Measurements from ENCODE around the gene CCDC174.

The CCDC174 gene

GRCh38 chr3:14672588-14672987 is 21.0 kb downstream of the CCDC174 start:
- Histone ChIP-seq H3K4me2 (ENCODE audit: low read length) (peak overlapping the region; percentile 19; the same call in 1 of the 2 replicates), H3K4me3 (ENCODE audit: low read length) (no peak overlapping the region), H3K9me3 (ENCODE audit: control insufficient read depth, insufficient read depth, low read length) (no peaks in the 10 kb centered on the region), H3K9me2 (replicated peaks; ENCODE audit: control insufficient read depth, low read length) (no peaks in the 10 kb centered on the region), H3K79me2 (ENCODE audit: control insufficient read depth, low read length) (no peaks in the 10 kb centered on the region), H3F3A (ENCODE audit: control insufficient read depth, insufficient read depth) (peaks cover 6% of the 10 kb centered on the region; the same call in 1 of the 2 replicates), H3K4me1 (ENCODE audit: control insufficient read depth, low read length) (peaks cover 34% of the 10 kb centered on the region), H3K36me3 (ENCODE audit: control insufficient read depth, low read length) (peaks cover 73% of the 10 kb centered on the region), H3K27me3 (ENCODE audit: control insufficient read depth, low read length) (no peaks in the 10 kb centered on the region), H3K27ac (ENCODE audit: low read depth, low read length) (peak overlapping the region; percentile 22), H4K20me1 (ENCODE audit: control insufficient read depth, insufficient read depth, low read depth, low read length) (no peaks in the 10 kb centered on the region)
- TF ChIP-seq CTCF (IDR thresholded peaks at IDR 0.05; ENCODE audit: low read depth, low read length, poor library complexity, severe bottlenecking) = no peak
- TF ChIP-seq EZH2phosphoT487 (IDR thresholded peaks at IDR 0.05; ENCODE audit: borderline replicate concordance, low read length) = no peak

GRCh38 chr3:14674841-14675240 is 23.3 kb downstream of the CCDC174 start, which contains the start of gene C3orf20:
Gene C3orf20 (plus strand): TSS chr3:14675141. CDS start chr3:14682714, 7,573 bp downstream.
- Histone ChIP-seq H3K79me2 (ENCODE audit: control insufficient read depth, low read length) (no peaks in the 10 kb centered on the region), H4K20me1 (ENCODE audit: control insufficient read depth, insufficient read depth, low read depth, low read length) (no peaks in the 10 kb centered on the region), H3K9me3 (ENCODE audit: control insufficient read depth, insufficient read depth, low read length) (peaks cover 4% of the 10 kb centered on the region), H3K9me2 (replicated peaks; ENCODE audit: control insufficient read depth, low read length) (no peaks in the 10 kb centered on the region), H3K4me2 (ENCODE audit: low read length) (no peak within 1 kb of the TSS), H3K4me3 (ENCODE audit: low read length) (no peak within 1 kb of the TSS), H3K27me3 (ENCODE audit: control insufficient read depth, low read length) (no peaks in the 10 kb centered on the region), H3K27ac (ENCODE audit: low read depth, low read length) (no peak within 1 kb of the TSS), H3K36me3 (ENCODE audit: control insufficient read depth, low read length) (peaks cover 60% of the 10 kb centered on the region), H3F3A (ENCODE audit: control insufficient read depth, insufficient read depth) (peaks cover 6% of the 10 kb centered on the region; the same call in 1 of the 2 replicates), H3K4me1 (ENCODE audit: control insufficient read depth, low read length) (peaks cover 51% of the 10 kb centered on the region)
- no peak for TF ChIP-seq EZH2phosphoT487 (IDR thresholded peaks at IDR 0.05; ENCODE audit: borderline replicate concordance, low read length)
- no peak for TF ChIP-seq CTCF (IDR thresholded peaks at IDR 0.05; ENCODE audit: low read depth, low read length, poor library complexity, severe bottlenecking)

- Histone ChIP-seq H3K27ac (ENCODE audit: low read depth, low read length) (no peak overlapping the region), H3K79me2 (ENCODE audit: control insufficient read depth, low read length) (no peaks in the 10 kb centered on the region), H3K4me2 (ENCODE audit: low read length) (no peak overlapping the region), H3K9me3 (ENCODE audit: control insufficient read depth, insufficient read depth, low read length) (peaks cover 9% of the 10 kb centered on the region), H3K27me3 (ENCODE audit: control insufficient read depth, low read length) (no peaks in the 10 kb centered on the region), H4K20me1 (ENCODE audit: control insufficient read depth, insufficient read depth, low read depth, low read length) (no peaks in the 10 kb centered on the region), H3F3A (ENCODE audit: control insufficient read depth, insufficient read depth) (peaks cover 9% of the 10 kb centered on the region; the same call in 1 of the 2 replicates), H3K4me1 (ENCODE audit: control insufficient read depth, low read length) (peaks cover 55% of the 10 kb centered on the region), H3K36me3 (ENCODE audit: control insufficient read depth, low read length) (peaks cover 40% of the 10 kb centered on the region), H3K4me3 (ENCODE audit: low read length) (no peak overlapping the region), H3K9me2 (replicated peaks; ENCODE audit: control insufficient read depth, low read length) (no peaks in the 10 kb centered on the region)
- TF ChIP-seq EZH2phosphoT487 (IDR thresholded peaks at IDR 0.05; ENCODE audit: borderline replicate concordance, low read length) (no peak), CTCF (IDR thresholded peaks at IDR 0.05; ENCODE audit: low read depth, low read length, poor library complexity, severe bottlenecking) (no peak)
These were observed 25.3 kb downstream of the CCDC174 start for GRCh38 chr3:14676881-14677280.
